ENCODE data around the gene CCDC107. TPM values are rescaled to one million over a fixed set of nuclear protein-coding genes. Genes with fewer than 3 reads are reported as not detected.
"Not testable (repeated sequence)": the region's sequence is repeated elsewhere in the genome, so short reads cannot be mapped to it uniquely, and the experiment has no call there.

The CCDC107 gene
- total RNA-seq, 1 experiment from 2014 or later, result 12.5 TPM

DNA sequence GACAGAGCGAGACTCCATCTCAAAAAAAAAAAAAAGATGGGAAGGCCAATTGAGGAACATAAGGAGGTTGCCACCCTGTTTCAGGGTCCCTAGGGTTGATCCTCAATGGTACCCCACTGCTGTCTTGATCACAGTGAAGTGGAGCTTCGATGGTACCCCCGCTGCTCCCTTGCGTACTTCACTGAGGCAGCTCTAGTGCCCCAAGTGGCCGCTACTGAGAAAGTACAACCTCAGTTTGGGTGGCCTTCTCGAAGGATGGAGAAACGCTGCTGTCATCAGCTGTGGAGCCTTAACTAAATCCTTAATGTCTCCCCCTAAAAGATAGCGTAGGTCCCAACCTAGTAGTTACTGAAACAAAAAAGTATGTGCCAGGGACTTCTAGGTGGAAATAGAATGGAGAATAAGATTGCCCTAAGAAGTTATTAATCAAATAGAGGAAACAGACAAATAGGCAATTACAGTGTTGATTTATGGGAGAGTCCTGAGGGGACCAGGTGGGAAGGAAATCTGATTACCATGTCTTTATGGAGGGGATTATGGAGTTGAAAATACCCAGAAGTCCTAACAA is 46.8 kb upstream of the CCDC107 start:
- BruUV-seq (replicated peaks), result no TSS peak
- Mint-ChIP-seq H3K9me3 (ENCODE audit: unreplicated experiment) (no peaks in the 10 kb centered on the region), H3K27me3 (ENCODE audit: insufficient read depth, unreplicated experiment) (peaks cover 30% of the 10 kb centered on the region), H3K27ac (ENCODE audit: low read depth, unreplicated experiment) (no peak overlapping the region), H3K4me1 (ENCODE audit: insufficient read depth, unreplicated experiment) (peaks cover 7% of the 10 kb centered on the region), H3K36me3 (ENCODE audit: insufficient read depth, unreplicated experiment) (peaks cover 27% of the 10 kb centered on the region), H3K4me3 (ENCODE audit: unreplicated experiment) (no peak overlapping the region)
- DNase-seq (ENCODE audit: unreplicated experiment), result peak; percentile 44
- intact Hi-C loops (cut with micrococcal nuclease), result no loop called here
- CTCF ChIA-PET, result interaction anchor here (0.6 to 3.2 kb wide), 21 partner anchors 8 to 564 kb away, joined by 3 to 24 read pairs (median 3); partner anchors contain the start of genes CCDC107 and RMRP
- TF ChIP-seq, protein P1, sequence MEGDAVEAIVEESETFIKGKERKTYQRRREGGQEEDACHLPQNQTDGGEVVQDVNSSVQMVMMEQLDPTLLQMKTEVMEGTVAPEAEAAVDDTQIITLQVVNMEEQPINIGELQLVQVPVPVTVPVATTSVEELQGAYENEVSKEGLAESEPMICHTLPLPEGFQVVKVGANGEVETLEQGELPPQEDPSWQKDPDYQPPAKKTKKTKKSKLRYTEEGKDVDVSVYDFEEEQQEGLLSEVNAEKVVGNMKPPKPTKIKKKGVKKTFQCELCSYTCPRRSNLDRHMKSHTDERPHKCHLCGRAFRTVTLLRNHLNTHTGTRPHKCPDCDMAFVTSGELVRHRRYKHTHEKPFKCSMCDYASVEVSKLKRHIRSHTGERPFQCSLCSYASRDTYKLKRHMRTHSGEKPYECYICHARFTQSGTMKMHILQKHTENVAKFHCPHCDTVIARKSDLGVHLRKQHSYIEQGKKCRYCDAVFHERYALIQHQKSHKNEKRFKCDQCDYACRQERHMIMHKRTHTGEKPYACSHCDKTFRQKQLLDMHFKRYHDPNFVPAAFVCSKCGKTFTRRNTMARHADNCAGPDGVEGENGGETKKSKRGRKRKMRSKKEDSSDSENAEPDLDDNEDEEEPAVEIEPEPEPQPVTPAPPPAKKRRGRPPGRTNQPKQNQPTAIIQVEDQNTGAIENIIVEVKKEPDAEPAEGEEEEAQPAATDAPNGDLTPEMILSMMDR (IDR thresholded peaks at IDR 0.05; ENCODE audit: unreplicated experiment), result peak; percentile 54
- POLR2A ChIA-PET, result interaction anchor here (0.5 to 0.6 kb wide), 2 partner anchors 586 to 1263 kb away, joined by 3 to 4 read pairs; no protein-coding TSS in a partner anchor

DNA sequence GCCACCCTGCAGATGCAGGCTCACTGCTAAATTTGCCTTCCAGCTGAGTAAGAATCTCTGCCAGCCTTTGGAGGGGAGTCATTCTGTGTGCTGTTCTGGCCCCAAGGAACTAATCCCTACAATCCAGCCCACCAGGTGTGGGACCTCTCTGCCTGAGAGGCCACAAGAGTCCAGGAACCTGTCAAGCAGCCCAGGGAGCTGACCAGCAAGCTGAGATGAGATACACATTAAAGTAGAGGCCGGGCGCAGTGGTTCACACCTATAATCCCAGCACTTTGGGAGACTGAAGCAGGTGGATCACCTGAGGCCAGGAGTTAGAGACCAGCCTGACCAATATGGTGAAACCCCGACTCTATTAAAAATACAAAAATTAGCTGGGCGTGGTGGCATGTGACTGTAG is 46.0 kb upstream of the CCDC107 start:
- Mint-ChIP-seq H3K36me3 (ENCODE audit: insufficient read depth, unreplicated experiment) (peaks cover 21% of the 10 kb centered on the region), H3K27me3 (ENCODE audit: insufficient read depth, unreplicated experiment) (peaks cover 38% of the 10 kb centered on the region)
- H3K4me1 Mint-ChIP-seq (ENCODE audit: insufficient read depth, unreplicated experiment); H3K4me3 Mint-ChIP-seq (ENCODE audit: unreplicated experiment); BruUV-seq (replicated peaks); DNase-seq (ENCODE audit: unreplicated experiment); H3K27ac Mint-ChIP-seq (ENCODE audit: low read depth, unreplicated experiment); H3K9me3 Mint-ChIP-seq (ENCODE audit: unreplicated experiment); intact Hi-C loops (cut with micrococcal nuclease): not testable (repeated sequence)
- POLR2A ChIA-PET, result interaction anchor here (1.1 kb wide), 2 partner anchors 34 to 122 kb away, joined by 3 to 4 read pairs; partner anchors contain the start of gene RUSC2
- CTCF ChIA-PET, result interaction anchor here (0.6 to 3.2 kb wide), 11 partner anchors 8 to 565 kb away, joined by 3 to 24 read pairs (median 5); partner anchors contain the start of genes CCDC107 and RMRP

DNA sequence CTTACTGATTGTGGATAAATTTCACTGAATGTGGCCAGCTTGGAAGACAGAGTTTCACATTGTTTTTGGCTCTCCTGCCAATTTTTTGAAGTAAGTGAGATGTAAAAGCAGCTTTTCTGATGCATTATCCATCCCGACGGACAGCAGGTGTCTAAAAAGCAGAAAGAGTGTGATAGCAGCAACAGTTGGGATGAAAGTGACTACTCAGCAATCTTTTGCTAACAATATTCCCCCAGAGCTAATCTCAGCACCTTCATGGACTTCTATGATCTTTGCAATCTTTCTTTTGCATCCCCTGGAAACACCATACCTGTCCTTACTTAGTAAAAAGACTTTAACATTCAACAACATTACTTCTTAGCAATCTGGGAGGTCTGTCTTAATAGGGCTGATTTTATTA is 45.2 kb upstream of the CCDC107 start:
- TF ChIP-seq, protein P1 (IDR thresholded peaks at IDR 0.05; ENCODE audit: unreplicated experiment), result no peak
- Mint-ChIP-seq H3K4me1 (ENCODE audit: insufficient read depth, unreplicated experiment) (no peaks in the 10 kb centered on the region), H3K27me3 (ENCODE audit: insufficient read depth, unreplicated experiment) (peaks cover 46% of the 10 kb centered on the region), H3K4me3 (ENCODE audit: unreplicated experiment) (no peak overlapping the region), H3K36me3 (ENCODE audit: insufficient read depth, unreplicated experiment) (peaks cover 20% of the 10 kb centered on the region), H3K9me3 (ENCODE audit: unreplicated experiment) (no peaks in the 10 kb centered on the region), H3K27ac (ENCODE audit: low read depth, unreplicated experiment) (no peak overlapping the region)
- no TSS peak for BruUV-seq (replicated peaks)
- intact Hi-C loops (cut with micrococcal nuclease), result no loop called here
- DNase-seq (ENCODE audit: unreplicated experiment), result no peak
- POLR2A ChIA-PET, result interaction anchor here (0.7 to 1.1 kb wide), 3 partner anchors 33 to 123 kb away, joined by 3 to 4 read pairs (median 4); partner anchors contain the start of gene RUSC2
- CTCF ChIA-PET, result interaction anchor here (0.6 to 3.2 kb wide), 8 partner anchors 8 to 455 kb away, joined by 3 to 24 read pairs (median 4); no protein-coding TSS in a partner anchor

DNA sequence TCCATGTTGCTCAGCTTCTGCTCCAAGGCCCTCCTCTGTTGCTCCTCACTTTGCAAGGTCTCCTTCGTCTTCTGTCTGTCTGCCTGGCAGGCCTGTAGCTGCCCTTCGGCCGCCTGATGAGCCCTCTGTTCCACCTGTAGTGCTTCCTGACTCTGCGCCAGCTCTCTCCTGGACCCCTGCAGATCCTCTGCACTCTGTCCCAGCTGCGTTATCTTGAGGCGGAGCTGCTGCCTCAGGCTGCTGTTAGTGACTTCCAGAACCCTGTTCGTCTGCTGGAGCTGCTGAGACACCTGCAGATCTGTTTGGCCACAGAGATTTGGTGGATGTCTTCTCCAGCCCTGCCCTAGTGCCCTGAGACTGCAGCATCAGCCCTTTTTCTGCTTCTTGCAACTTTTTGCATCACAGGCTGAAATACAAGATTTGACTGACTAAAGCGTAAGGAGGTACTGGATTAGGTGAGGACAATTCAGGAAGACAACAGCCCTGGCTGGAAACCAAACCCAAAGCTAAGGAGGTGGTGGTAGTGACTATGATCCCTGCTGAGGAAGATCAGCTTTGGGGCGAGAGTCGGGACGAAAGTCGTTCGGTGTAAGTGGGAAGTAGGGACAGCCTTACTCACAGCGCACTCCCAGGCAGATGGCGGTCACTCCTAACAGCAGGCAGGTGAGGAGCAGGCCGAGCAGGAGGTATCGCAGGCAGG is 42.0 kb upstream of the CCDC107 start:
- ChIA-PET POLR2A (interaction anchor here (0.7 to 1.0 kb wide), 3 partner anchors 12 to 242 kb away, joined by 3 to 4 read pairs (median 4); no protein-coding TSS in a partner anchor), CTCF (interaction anchor here (0.6 to 2.2 kb wide), 3 partner anchors 10 to 31 kb away, joined by 3 to 14 read pairs (median 8); no protein-coding TSS in a partner anchor)
- Mint-ChIP-seq H3K9me3 (ENCODE audit: unreplicated experiment) (no peaks in the 10 kb centered on the region), H3K27me3 (ENCODE audit: insufficient read depth, unreplicated experiment) (peaks cover 48% of the 10 kb centered on the region), H3K4me1 (ENCODE audit: insufficient read depth, unreplicated experiment) (no peaks in the 10 kb centered on the region), H3K4me3 (ENCODE audit: unreplicated experiment) (peak overlapping the region; percentile 15), H3K27ac (ENCODE audit: low read depth, unreplicated experiment) (no peak overlapping the region), H3K36me3 (ENCODE audit: insufficient read depth, unreplicated experiment) (no peaks in the 10 kb centered on the region)
- intact Hi-C loops (cut with micrococcal nuclease), result no loop called here
- no TSS peak for BruUV-seq (replicated peaks)
- no peak for DNase-seq (ENCODE audit: unreplicated experiment)
- TF ChIP-seq, protein P1 (IDR thresholded peaks at IDR 0.05; ENCODE audit: unreplicated experiment), result no peak

Data from MCF 10A (cell line).